Stimulated activated naive B cell treated with anti-CD40 and anti-IgM and Interleukin-4, amounts not matched to agents 10 μg/mL and 1 μg/mL and 100 μg/mL, for 72 hours (primary cell): ENCODE results near the gene MLEC.
A peak's percentile ranks its signal among the peaks of the same experiment; 100 is the strongest.

Experiments used
- ATAC-seq, 2 donors: fragments of 150-1000 bp; cut with Tn5 transposase; replicated peaks; 2 replicates each; pipeline ENCODE4 v1.10.0; 2021; ENCODE audit warnings: moderate library complexity in 1 of 2
- DNase-seq: peaks from one replicate; pipeline ENCODE4 v3.0.0; 2021
- H3K27ac Mint-ChIP-seq: one replicate; pipeline ENCODE4 v1.8.0; 2022; ENCODE audit warnings: mild to moderate bottlenecking, mixed read lengths
- H3K27me3 Mint-ChIP-seq, 2 donors: one replicate each; pipeline ENCODE4 v1.8.0; 2022; ENCODE audit warnings: mixed read lengths in 2 of 2
- H3K36me3 Mint-ChIP-seq, 2 donors: one replicate each; pipeline ENCODE4 v1.8.0; 2022; ENCODE audit warnings: mixed read lengths in 2 of 2, mild to moderate bottlenecking in 1 of 2
- H3K4me1 Mint-ChIP-seq, 2 donors: one replicate each; pipeline ENCODE4 v1.8.0; 2022; ENCODE audit warnings: mixed read lengths in 2 of 2, mild to moderate bottlenecking in 1 of 2
- H3K4me3 Mint-ChIP-seq, 2 donors: one replicate each; pipeline ENCODE4 v1.8.0; 2022; ENCODE audit warnings: mild to moderate bottlenecking in 2 of 2, mixed read lengths in 2 of 2, moderate library complexity in 1 of 2
- H3K9me3 Mint-ChIP-seq, 2 donors: one replicate each; pipeline ENCODE4 v1.8.0; 2022; ENCODE audit warnings: mixed read lengths in 2 of 2, mild to moderate bottlenecking in 1 of 2

Gene MLEC

DNA sequence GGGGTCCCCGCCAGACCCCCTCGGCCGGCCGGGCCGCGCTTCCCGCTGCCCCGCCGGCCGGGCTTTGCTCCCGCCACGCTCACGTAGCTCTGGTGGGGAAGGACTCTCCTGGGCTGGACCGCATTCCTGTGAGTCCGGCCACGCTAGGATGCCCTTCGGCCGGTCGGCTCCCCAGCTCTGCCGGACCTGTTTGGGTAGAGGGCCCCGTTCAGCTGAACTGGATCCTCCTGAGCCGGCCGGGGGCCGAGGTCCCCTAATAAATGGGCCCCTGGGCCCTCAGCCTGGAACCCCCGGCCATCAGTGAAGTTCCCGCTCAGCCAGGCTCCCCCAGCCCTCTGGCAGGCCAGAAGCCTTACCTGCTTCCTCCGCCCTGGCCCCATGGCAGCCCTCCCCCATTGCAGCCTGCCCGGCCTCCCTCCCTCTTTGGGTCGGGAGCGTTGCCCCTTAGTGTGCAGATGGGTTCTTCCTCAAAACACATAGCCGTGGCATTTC lies 23.9 kb downstream of the MLEC start:
- peak overlapping the region; percentile 82 for H3K27ac Mint-ChIP-seq
- peak; percentile 49 to 56 for ATAC-seq
- H3K27me3 Mint-ChIP-seq = no peaks in the 10 kb centered on the region
- peaks cover 20 to 25% of the 10 kb centered on the region in 2 donors for H3K4me1 Mint-ChIP-seq
- H3K9me3 Mint-ChIP-seq = no peaks in the 10 kb centered on the region
- H3K4me3 Mint-ChIP-seq = peak overlapping the region; percentile 87 to 93
- peaks cover 8 to 19% of the 10 kb centered on the region in 2 donors for H3K36me3 Mint-ChIP-seq
- DNase-seq = no peak

GRCh38 chr12:120711411-120711810 lies 24.5 kb downstream of the MLEC start:
- Mint-ChIP-seq H3K4me1 (peaks cover 20 to 25% of the 10 kb centered on the region in 2 donors), H3K36me3 (peaks cover 12 to 18% of the 10 kb centered on the region in 2 donors), H3K9me3 (no peaks in the 10 kb centered on the region), H3K27ac (peak overlapping the region; percentile 82), H3K4me3 (peak overlapping the region; percentile 87 to 93), H3K27me3 (no peaks in the 10 kb centered on the region)
- DNase-seq (no peak), ATAC-seq (no peak)

- H3K27me3 Mint-ChIP-seq = no peaks in the 10 kb centered on the region
- peaks cover 20 to 25% of the 10 kb centered on the region in 2 donors for H3K4me1 Mint-ChIP-seq
- no peak overlapping the region for H3K27ac Mint-ChIP-seq
- no peak overlapping the region for H3K4me3 Mint-ChIP-seq
- ATAC-seq = no peak
- no peak for DNase-seq
- no peaks in the 10 kb centered on the region for H3K9me3 Mint-ChIP-seq
- peaks cover 18 to 23% of the 10 kb centered on the region in 2 donors for H3K36me3 Mint-ChIP-seq
Observed at GRCh38 chr12:120712610-120713009, 25.7 kb downstream of the MLEC start.

GRCh38 chr12:120713861-120714482 lies 27.0 kb downstream of the MLEC start:
- peak; percentile 53 for DNase-seq
- H3K9me3 Mint-ChIP-seq = no peaks in the 10 kb centered on the region
- no peaks in the 10 kb centered on the region for H3K27me3 Mint-ChIP-seq
- H3K27ac Mint-ChIP-seq = no peak overlapping the region
- no peak overlapping the region for H3K4me3 Mint-ChIP-seq
- H3K36me3 Mint-ChIP-seq = peaks cover 27 to 31% of the 10 kb centered on the region in 2 donors
- peaks cover 20 to 32% of the 10 kb centered on the region in 2 donors for H3K4me1 Mint-ChIP-seq
- ATAC-seq = peak; percentile 74 to 76

- H3K4me1 Mint-ChIP-seq = peaks cover 18 to 41% of the 10 kb centered on the region in 2 donors
- H3K9me3 Mint-ChIP-seq = no peaks in the 10 kb centered on the region
- DNase-seq = no peak
- no peak for ATAC-seq
- no peaks in the 10 kb centered on the region for H3K27me3 Mint-ChIP-seq
- no peak overlapping the region for H3K4me3 Mint-ChIP-seq
- no peak overlapping the region for H3K27ac Mint-ChIP-seq
- H3K36me3 Mint-ChIP-seq = peaks cover 52 to 65% of the 10 kb centered on the region in 2 donors
Observed at GRCh38 chr12:120718055-120718454, 31.1 kb downstream of the MLEC start.

DNA sequence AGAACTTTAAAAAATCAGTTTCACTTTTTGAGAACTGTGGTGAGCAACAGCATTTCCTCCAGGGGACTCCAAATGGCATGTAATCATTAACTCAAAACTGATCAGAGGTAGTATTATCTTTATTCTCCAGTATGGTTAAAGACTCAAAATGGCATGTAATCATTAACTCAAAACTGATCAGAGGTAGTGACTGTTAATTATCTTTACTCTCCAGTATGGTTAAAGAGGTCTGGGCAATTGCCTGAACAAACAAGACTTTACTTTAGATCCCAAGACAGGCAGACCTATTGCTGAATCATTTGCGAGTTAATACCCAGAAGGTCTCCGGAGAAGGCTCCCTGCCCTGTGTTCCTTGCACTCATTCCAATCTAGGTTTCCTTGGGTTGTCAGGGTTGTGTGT lies 32.1 kb downstream of the MLEC start:
- DNase-seq (no peak), ATAC-seq (peak in 1 of 2 donors; percentile 41)
- Mint-ChIP-seq H3K27ac (no peak overlapping the region), H3K27me3 (no peaks in the 10 kb centered on the region), H3K4me3 (no peak overlapping the region), H3K9me3 (no peaks in the 10 kb centered on the region), H3K4me1 (peaks cover 13 to 35% of the 10 kb centered on the region in 2 donors), H3K36me3 (peaks cover 54 to 66% of the 10 kb centered on the region in 2 donors)

DNA sequence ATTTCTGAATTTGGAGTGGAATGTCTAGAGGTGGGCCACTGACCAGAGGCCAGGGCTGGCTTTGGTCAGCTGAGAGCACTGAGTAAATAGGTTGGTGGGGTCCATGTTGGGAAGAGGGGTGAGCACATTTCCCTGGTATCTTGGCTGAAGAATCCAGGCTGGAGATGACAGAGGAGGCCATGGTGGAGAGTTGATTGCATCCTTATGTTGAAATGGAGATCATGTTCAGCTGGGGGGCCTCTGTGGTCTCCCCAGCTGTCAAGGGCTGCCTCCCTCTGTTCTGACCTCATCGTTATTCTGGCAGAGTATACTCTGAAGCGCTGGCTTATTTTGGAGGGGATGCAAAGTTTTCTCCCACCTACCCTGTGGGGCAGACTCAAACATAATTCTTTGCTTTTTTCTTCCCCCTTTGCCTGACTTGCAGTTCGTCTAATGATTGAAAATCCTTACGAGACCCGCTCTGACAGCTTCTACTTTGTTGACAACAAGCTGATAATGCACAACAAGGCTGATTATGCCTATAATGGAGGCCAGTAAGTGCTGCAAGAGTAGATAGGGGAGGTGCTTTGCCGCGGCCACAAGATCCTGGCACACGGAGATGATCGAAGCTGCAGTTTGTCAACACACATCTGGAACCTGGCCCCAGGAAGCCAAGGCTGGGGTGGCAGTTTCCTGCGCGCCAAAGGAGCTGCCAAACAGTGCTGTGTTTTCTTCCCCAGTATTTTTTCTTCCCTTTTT lies 32.7 kb downstream of the MLEC start:
- no peak overlapping the region for H3K4me3 Mint-ChIP-seq
- no peak overlapping the region for H3K27ac Mint-ChIP-seq
- DNase-seq (no peak), ATAC-seq (no peak)
- H3K4me1 Mint-ChIP-seq = peaks cover 13 to 39% of the 10 kb centered on the region in 2 donors
- H3K9me3 Mint-ChIP-seq = no peaks in the 10 kb centered on the region
- peaks cover 58 to 68% of the 10 kb centered on the region in 2 donors for H3K36me3 Mint-ChIP-seq
- no peaks in the 10 kb centered on the region for H3K27me3 Mint-ChIP-seq

DNA sequence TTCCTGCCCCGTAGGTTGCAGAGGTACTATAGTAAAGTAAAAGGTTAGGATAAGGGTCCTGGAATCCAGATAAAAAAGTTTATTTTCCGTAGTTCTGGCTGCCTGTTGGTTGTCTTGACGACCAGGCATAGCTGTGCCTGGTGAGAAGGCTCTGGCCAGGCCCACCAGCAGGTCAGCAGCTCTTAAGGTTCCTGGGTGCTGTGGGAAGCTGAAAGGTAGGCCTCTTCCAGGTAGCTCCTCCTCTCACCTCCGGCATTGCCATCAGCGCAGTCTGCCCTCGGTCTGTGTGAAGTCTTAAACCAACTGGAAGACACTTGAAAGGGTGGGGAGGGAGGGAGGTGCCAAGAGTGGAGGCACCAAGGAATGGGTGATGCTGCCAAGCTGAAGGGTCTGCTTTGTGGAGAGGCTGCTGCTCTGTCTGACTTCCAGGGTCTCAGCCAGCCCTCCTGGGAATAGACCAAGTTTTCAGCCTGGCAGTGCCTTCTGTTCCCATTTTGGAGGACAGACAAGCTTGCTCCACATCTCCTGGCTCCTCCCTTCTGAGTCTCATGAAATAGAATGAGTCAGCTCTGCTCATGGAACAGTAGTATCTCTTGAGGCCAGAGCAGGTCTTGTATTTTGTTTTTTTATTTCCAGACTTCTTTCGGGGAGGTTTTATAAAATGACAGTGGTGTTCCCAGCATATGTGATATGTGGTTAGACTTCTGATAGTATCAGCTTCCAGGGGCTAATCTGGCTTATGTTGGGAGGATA lies 33.5 kb downstream of the MLEC start:
- H3K4me3 Mint-ChIP-seq = no peak overlapping the region
- H3K27ac Mint-ChIP-seq = no peak overlapping the region
- no peak for ATAC-seq
- DNase-seq = no peak
- no peaks in the 10 kb centered on the region for H3K27me3 Mint-ChIP-seq
- peaks cover 20 to 46% of the 10 kb centered on the region in 2 donors for H3K4me1 Mint-ChIP-seq
- no peaks in the 10 kb centered on the region for H3K9me3 Mint-ChIP-seq
- peaks cover 56 to 62% of the 10 kb centered on the region in 2 donors for H3K36me3 Mint-ChIP-seq

DNA sequence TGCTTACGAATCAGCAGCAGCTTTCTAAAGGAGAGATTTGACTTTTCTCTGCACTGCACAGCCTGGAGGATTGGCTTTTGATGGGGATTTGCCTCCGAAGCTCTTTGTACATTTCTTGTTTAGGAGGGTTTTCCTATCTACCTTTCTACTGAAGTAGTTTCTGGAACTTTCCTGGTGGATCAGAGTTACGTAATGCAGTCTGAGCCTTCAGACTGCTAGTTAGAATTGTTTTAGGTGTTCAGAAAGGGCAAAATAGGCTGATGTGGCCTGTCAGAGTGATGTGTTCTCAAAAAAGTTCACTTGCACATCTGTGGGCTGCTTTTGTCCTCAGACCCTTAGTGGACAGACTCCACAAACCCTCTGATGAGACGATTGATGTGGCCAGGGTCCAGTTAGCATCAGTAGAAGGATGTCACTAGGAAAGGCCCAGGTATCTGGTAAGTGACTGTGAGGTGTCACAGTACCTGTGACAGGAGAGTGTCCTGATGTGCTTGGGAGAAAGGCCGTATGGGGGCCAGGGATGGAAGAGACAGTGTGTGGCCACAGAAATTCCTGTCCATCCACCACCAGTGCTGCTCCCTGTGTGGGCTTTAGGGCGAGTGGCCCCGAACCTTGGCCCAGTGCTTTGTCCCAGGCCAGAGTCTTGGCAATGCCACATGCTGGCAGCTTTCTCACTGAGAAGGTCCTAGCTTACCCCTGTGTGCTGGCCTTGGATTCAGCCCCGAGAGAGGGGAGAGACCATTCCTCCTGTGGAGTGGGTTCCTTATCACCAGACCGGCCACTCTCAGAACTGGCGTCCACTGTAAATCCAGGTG lies 34.2 kb downstream of the MLEC start:
- H3K4me1 Mint-ChIP-seq = peaks cover 22 to 52% of the 10 kb centered on the region in 2 donors
- H3K4me3 Mint-ChIP-seq = no peak overlapping the region
- DNase-seq = no peak
- no peaks in the 10 kb centered on the region for H3K27me3 Mint-ChIP-seq
- no peak overlapping the region for H3K27ac Mint-ChIP-seq
- peaks cover 55 to 61% of the 10 kb centered on the region in 2 donors for H3K36me3 Mint-ChIP-seq
- no peaks in the 10 kb centered on the region for H3K9me3 Mint-ChIP-seq
- ATAC-seq = no peak

DNA sequence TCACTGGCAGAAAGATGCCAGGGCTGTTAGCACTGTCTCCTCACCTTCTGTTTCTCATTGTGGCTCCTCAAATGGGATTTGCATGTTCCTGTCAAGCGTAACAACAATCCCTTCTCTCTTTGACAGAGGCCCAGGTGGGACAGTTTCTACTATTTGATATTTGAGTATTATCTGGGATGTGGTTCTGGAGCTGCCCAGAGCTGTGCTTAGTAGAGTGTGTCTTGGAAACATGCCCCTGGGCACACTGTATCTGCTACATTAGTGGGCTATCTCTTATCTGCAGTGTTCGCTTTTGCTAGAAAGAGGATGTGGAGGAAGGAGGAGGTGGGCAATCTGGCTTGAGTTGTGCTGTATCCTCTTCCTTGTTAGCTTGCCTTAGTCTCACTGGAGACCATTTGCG lies 34.9 kb downstream of the MLEC start:
- DNase-seq (no peak), ATAC-seq (no peak)
- H3K4me3 Mint-ChIP-seq = no peak overlapping the region
- peaks cover 48 to 54% of the 10 kb centered on the region in 2 donors for H3K36me3 Mint-ChIP-seq
- H3K9me3 Mint-ChIP-seq = no peaks in the 10 kb centered on the region
- peaks cover 24 to 56% of the 10 kb centered on the region in 2 donors for H3K4me1 Mint-ChIP-seq
- H3K27me3 Mint-ChIP-seq = no peaks in the 10 kb centered on the region
- H3K27ac Mint-ChIP-seq = no peak overlapping the region

- Mint-ChIP-seq H3K27ac (no peak overlapping the region), H3K4me3 (no peak overlapping the region), H3K9me3 (no peaks in the 10 kb centered on the region), H3K27me3 (no peaks in the 10 kb centered on the region), H3K4me1 (peaks cover 24 to 56% of the 10 kb centered on the region in 2 donors), H3K36me3 (peaks cover 45 to 54% of the 10 kb centered on the region in 2 donors)
- ATAC-seq (no peak), DNase-seq (no peak)
Observed at GRCh38 chr12:120722784-120723183, 35.8 kb downstream of the MLEC start.

- Mint-ChIP-seq H3K4me1 (peaks cover 21 to 41% of the 10 kb centered on the region in 2 donors), H3K27ac (no peak overlapping the region), H3K27me3 (no peaks in the 10 kb centered on the region), H3K4me3 (peak overlapping the region; percentile 92 to 95), H3K36me3 (peaks cover 38 to 46% of the 10 kb centered on the region in 2 donors), H3K9me3 (no peaks in the 10 kb centered on the region)
- no peak for DNase-seq
- ATAC-seq = no peak
Observed at GRCh38 chr12:120724720-120725119, 37.8 kb downstream of the MLEC start.

- Mint-ChIP-seq H3K36me3 (peaks cover 36 to 45% of the 10 kb centered on the region in 2 donors), H3K27me3 (no peaks in the 10 kb centered on the region), H3K4me1 (peaks cover 21 to 37% of the 10 kb centered on the region in 2 donors), H3K4me3 (peak overlapping the region; percentile 92 to 95), H3K27ac (no peak overlapping the region), H3K9me3 (no peaks in the 10 kb centered on the region)
- DNase-seq (no peak), ATAC-seq (peak in 1 of 2 donors; percentile 3)
Observed at GRCh38 chr12:120725151-120725658, 38.3 kb downstream of the MLEC start.
